Liver (tissue), 3 donors: Measurements from ENCODE around the gene IL22RA1.

Source experiments
- GABPA ChIP-seq, 2 donors: IDR thresholded peaks in 1 of 2; conservative IDR thresholded peaks in 1 of 2; 2 replicates each; pipeline ENCODE4 v1.6.1; 2016; ENCODE audit warnings: antibody characterized with exemption in 2 of 2, mild to moderate bottlenecking in 1 of 2, moderate library complexity in 1 of 2
- JUND ChIP-seq, 2 donors: IDR thresholded peaks; 2 replicates each; pipeline ENCODE4 v1.6.1; 2016; ENCODE audit warnings: antibody characterized with exemption in 2 of 2
- MAX ChIP-seq: IDR thresholded peaks from 2 replicates; pipeline ENCODE4 v1.6.1; 2016; ENCODE audit warnings: antibody characterized with exemption
- RAD21 ChIP-seq, 2 donors: IDR thresholded peaks; 2 replicates each; pipeline ENCODE4 v1.6.1; 2016; ENCODE audit warnings: antibody characterized with exemption in 2 of 2, mild to moderate bottlenecking in 2 of 2
- REST ChIP-seq: IDR thresholded peaks from 2 replicates; pipeline ENCODE4 v1.6.1; 2016; ENCODE audit warnings: antibody characterized with exemption, mild to moderate bottlenecking
- RXRA ChIP-seq, 2 donors: IDR thresholded peaks; 2 replicates each; pipeline ENCODE4 v1.6.1; 2017 to 2018; ENCODE audit warnings: antibody characterized with exemption in 2 of 2, mild to moderate bottlenecking in 1 of 2
- SP1 ChIP-seq: IDR thresholded peaks from 2 replicates; pipeline ENCODE4 v1.6.1; 2018; ENCODE audit warnings: antibody characterized with exemption, mild to moderate bottlenecking
- TAF1 ChIP-seq: conservative IDR thresholded peaks from 2 replicates; pipeline ENCODE4 v1.6.1; 2016; ENCODE audit warnings: antibody characterized with exemption, mild to moderate bottlenecking
- YY1 ChIP-seq: IDR thresholded peaks from 2 replicates; pipeline ENCODE4 v1.6.1; 2016; ENCODE audit warnings: antibody characterized with exemption, mild to moderate bottlenecking
- TF ChIP-seq, protein P1 (sequence below): fragments of 150-350 bp; IDR thresholded peaks from 2 replicates; pipeline ENCODE4 v1.5.1; 2017; ENCODE audit warnings: improper control_type of control experiment, low read depth, low read length; ENCODE audit not compliant: missing input control
- TF ChIP-seq, protein P2 (sequence below): IDR thresholded peaks from 2 replicates; pipeline ENCODE4 v1.6.1; 2016; ENCODE audit warnings: antibody characterized with exemption
- TF ChIP-seq, protein P3 (sequence below): IDR thresholded peaks from 2 replicates; pipeline ENCODE4 v1.6.1; 2016; ENCODE audit warnings: antibody characterized with exemption
- donor health status: healthy.
- donor health status: healthy.

DNA sequence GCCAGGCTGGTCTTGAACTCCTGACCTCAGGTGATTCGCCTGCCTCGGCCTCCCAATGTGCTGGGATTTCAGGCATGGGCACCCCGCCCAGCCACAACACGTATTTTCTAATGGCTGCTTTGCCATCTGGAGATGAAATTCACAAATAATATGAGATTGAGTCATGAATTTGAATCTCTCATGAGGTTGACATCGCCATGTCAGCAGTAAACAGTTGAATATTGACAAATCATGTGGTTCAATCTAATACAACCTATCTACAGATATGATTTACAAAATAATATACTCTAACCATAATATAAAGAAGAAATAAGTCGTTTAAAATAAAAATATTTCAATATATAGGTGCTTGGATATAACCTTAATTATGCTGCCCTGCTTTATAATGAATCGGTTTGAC, 73.1 kb downstream of the IL22RA1 start:
- TF ChIP-seq, protein P1, sequence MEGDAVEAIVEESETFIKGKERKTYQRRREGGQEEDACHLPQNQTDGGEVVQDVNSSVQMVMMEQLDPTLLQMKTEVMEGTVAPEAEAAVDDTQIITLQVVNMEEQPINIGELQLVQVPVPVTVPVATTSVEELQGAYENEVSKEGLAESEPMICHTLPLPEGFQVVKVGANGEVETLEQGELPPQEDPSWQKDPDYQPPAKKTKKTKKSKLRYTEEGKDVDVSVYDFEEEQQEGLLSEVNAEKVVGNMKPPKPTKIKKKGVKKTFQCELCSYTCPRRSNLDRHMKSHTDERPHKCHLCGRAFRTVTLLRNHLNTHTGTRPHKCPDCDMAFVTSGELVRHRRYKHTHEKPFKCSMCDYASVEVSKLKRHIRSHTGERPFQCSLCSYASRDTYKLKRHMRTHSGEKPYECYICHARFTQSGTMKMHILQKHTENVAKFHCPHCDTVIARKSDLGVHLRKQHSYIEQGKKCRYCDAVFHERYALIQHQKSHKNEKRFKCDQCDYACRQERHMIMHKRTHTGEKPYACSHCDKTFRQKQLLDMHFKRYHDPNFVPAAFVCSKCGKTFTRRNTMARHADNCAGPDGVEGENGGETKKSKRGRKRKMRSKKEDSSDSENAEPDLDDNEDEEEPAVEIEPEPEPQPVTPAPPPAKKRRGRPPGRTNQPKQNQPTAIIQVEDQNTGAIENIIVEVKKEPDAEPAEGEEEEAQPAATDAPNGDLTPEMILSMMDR: no peak
- no peak for TF ChIP-seq REST
- TF ChIP-seq, protein P2, sequence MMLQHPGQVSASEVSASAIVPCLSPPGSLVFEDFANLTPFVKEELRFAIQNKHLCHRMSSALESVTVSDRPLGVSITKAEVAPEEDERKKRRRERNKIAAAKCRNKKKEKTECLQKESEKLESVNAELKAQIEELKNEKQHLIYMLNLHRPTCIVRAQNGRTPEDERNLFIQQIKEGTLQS: no peak
- TF ChIP-seq YY1: no peak
- TF ChIP-seq, protein P3, sequence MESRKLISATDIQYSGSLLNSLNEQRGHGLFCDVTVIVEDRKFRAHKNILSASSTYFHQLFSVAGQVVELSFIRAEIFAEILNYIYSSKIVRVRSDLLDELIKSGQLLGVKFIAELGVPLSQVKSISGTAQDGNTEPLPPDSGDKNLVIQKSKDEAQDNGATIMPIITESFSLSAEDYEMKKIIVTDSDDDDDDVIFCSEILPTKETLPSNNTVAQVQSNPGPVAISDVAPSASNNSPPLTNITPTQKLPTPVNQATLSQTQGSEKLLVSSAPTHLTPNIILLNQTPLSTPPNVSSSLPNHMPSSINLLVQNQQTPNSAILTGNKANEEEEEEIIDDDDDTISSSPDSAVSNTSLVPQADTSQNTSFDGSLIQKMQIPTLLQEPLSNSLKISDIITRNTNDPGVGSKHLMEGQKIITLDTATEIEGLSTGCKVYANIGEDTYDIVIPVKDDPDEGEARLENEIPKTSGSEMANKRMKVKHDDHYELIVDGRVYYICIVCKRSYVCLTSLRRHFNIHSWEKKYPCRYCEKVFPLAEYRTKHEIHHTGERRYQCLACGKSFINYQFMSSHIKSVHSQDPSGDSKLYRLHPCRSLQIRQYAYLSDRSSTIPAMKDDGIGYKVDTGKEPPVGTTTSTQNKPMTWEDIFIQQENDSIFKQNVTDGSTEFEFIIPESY: no peak
- no peak for TF ChIP-seq RXRA (IDR thresholded peaks at IDR 0.05)
- TF ChIP-seq GABPA (IDR thresholded peaks at IDR 0.05 in 1 of 2, conservative IDR thresholded peaks at IDR 0.05 in 1 of 2): no peak
- TF ChIP-seq SP1: no peak
- no peak for TF ChIP-seq MAX
- TF ChIP-seq RAD21 (IDR thresholded peaks at IDR 0.05): no peak
- no peak for TF ChIP-seq TAF1
- TF ChIP-seq JUND (IDR thresholded peaks at IDR 0.05): no peak
